GM03348 (cell line): ENCODE results near the gene APBB1IP.

ENCODE experiments used
- DNase-seq: peaks from one replicate; pipeline ENCODE4 v3.0.0; 2012; ENCODE audit warnings: low spot score

APBB1IP gene

DNA sequence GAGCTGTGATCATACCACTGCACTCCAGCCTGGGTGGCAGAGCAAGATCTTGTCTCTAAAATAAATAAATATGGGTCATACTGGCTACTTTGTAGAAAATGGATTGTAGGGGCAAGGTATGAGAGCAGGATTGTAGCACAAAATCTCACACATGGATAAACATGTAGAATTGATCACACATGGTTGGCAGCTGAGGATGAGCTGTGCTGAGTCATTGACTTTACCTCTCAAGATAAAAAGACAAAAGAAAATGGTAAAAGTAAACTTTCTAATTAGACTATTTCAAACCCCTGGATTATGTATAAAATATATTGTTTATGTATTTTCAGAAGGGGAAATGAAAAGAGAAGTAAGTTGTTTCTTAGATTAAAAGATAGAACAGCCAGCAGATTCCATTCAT lies 69.3 kb downstream of the APBB1IP start:
- DNase-seq = no peak

- DNase-seq = peak; percentile 14
Measured at GRCh38 chr10:26508016-26508415, 69.9 kb downstream of the APBB1IP start.

DNA sequence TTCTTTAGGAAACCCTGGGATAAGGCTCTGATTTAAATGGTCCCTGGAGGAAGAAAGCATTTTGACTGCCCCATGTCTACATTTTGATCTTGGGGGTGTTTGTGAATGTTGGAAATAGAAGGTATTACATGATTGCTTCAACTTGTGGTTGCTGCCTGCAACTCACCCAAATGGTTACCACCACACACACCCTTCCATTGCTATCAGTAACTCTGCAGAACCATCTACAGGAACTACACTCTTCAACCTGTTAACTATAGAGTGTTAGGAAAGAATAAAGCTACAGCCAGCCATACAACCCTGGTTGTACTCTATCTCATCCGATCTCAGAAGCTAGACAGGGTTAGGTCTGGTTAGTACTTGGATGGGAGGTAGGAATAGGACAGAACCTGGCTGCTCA lies 71.2 kb downstream of the APBB1IP start:
- no peak for DNase-seq

DNA sequence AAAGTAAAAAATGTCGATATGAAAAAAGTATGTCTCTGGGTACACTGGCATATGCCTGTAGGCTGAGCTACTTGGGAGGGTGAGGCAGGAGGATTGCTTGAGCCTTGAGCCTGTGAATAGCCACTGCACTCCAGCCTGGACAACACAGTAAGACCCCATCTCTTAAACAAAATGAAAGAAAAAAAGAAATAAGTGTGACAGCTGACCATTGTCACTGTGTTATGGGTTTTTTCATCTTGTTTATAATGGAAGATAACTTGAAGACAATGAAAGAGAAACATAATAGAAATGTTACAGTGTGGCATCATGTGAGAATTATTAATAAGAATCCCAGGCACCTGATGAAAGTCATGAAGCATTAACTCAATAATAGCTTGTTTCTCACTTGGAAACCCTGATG lies 75.0 kb downstream of the APBB1IP start:
- DNase-seq = no peak

DNA sequence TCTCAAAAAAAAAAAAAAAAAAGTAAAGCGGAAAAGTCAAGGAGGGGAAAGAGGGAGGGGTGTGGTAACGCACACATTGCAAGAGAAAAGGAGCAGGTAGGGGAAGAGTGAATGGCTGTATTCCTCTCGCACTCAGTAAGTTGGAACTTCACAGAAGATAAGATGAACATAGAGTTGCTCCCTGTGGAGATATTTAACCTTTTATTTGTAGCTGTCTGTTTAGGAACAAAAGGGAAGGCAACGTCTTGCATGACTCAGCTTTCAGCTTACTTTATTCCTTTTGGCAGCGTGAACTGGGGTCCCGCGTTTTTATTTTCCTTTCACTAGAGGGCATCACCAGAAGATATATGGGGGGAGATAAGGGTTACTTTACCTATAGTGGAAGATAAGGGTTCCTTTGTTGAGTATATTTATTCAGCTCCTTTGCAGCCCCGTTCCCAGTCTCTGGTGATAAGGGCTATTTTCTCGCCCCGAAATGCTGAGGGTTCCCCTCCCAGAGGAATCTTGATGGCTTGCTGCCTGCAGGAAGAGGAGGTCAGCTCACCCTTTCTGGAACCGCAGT lies 78.5 kb downstream of the APBB1IP start:
- no peak for DNase-seq

GRCh38 chr10:26517141-26517867 lies 79.2 kb downstream of the APBB1IP start:
- DNase-seq = no peak

DNA sequence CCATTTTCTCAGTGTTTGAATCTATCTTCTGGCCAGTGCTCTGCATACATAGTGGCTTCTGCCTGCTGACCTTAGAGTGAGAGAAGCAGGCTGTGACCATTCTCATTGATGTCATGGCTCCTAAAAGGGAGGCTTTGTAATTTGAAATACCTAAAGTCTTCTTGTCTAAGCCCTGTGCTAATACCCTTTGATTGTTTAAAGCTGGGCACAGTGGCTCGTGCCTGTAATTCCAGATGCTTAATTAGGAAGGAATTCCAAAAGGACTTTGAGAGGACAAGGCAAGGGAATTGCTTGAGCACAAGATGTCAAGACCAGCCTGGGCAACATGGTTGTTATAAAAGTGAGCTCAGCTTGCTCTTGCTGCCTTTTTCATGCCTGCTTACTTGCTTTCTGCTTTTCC lies 81.7 kb downstream of the APBB1IP start:
- DNase-seq = no peak

- no peak for DNase-seq
Measured at GRCh38 chr10:26520575-26520974, 82.4 kb downstream of the APBB1IP start.

GRCh38 chr10:26524161-26524896 lies 86.2 kb downstream of the APBB1IP start:
- no peak for DNase-seq

GRCh38 chr10:26525586-26525985 lies 87.4 kb downstream of the APBB1IP start:
- DNase-seq = no peak

DNA sequence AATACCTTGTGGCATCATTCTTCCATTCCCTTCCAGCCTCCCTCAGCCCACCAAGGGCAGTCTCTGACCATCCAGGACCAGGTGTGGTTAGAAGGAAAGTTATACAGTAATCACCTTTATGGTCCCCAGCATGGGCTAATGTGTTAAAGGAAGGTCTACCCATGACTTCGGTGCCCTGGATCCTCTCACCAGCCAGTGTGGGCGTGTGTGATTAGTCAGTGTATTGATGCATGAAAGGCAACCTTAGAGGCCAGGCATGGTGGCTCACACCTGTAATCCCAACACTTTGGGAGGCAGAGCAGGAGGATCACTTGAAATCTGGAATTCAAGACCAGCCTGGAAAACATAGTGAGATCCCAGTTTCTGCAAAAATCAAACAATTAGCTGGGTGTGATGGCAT lies 88.9 kb downstream of the APBB1IP start:
- DNase-seq = no peak

DNA sequence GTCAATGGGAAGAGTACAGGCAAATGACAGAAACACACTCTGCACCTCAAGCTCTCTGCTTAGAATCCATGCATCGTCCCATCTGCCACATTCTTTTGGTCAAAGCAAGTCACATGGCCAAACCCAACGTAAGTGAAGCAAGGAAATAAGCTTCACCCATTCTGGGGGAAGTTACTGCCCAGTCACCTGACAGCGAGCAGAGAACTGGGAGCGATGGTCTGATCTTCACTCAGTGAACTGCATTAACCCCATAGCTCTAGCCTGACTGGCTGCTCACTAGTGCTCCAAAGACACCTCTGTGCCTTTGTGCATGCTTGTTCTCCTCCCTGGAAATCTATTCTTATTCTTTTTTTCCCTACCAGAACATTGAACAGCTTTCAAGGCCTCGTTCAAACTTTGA lies 89.9 kb downstream of the APBB1IP start:
- DNase-seq = no peak

DNA sequence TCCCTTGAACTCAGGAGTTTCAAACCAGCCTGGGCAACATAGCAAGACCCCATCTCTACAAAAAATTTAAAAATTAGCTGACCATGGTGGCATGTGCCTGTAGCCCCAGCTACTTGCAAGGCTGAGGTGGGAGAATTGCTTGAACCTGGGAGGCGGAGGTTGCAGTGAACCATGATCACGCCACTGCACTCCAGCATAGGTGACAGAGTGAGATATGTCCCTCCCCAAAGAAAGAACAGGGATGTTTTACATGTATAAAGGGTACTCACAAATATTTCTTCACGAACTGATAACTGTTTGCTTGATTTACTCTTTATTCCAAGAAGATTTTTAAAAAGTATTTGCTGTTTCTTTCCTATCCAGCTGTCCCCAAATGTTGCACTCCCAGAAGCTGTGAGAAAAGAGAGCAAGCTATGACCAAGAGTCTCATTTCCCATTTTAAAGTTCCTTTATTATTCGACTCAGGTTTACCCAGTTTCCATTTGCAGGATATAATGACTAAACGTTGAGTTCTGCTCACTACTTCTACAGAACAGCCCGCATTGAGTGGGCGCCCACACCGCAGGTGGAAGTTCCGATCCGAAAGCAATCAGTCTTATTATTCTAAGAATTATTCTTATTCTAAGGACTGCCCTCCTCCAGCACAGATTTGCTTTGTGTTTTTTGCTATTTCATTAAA lies 90.7 kb downstream of the APBB1IP start:
- no peak for DNase-seq

DNA sequence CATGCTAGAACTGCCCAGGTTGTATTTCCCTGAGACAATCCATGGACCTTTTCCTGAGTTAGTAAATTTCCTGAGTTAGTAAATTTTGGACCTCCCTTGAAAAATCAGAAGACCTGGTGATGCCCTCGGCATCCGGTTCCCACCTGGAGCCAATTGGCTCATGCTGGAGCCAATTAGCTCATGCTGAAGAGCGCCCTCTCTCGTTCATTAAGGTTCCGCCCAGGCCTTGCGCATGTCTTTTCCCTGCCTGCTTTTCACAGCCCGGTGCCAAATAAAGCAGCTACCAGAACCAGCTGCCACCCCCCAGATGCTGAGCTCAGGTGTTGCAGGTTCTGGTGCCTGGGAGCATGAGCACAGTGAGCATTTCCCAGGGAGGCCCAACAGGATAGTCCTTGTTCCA lies 96.2 kb downstream of the APBB1IP start:
- DNase-seq = no peak

DNA sequence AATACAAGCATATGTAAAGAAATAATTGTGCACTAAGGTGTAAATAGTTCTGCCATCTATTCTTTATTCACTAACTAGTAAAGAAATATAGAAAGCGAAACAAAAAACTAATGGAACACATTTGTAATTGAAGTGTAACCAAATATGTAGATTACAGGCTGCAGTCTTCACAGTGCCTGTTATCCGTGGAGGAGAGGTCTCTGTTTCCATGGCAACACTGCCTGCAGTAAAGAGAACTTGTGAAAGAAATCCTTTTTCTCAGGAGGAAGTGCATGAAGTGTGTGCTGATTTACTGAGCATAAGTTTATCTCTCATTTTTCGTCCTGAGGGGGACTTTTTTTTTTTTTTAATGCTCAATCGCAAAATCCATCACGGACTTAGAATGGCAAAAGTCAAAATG lies 102.5 kb downstream of the APBB1IP start:
- no peak for DNase-seq

DNA sequence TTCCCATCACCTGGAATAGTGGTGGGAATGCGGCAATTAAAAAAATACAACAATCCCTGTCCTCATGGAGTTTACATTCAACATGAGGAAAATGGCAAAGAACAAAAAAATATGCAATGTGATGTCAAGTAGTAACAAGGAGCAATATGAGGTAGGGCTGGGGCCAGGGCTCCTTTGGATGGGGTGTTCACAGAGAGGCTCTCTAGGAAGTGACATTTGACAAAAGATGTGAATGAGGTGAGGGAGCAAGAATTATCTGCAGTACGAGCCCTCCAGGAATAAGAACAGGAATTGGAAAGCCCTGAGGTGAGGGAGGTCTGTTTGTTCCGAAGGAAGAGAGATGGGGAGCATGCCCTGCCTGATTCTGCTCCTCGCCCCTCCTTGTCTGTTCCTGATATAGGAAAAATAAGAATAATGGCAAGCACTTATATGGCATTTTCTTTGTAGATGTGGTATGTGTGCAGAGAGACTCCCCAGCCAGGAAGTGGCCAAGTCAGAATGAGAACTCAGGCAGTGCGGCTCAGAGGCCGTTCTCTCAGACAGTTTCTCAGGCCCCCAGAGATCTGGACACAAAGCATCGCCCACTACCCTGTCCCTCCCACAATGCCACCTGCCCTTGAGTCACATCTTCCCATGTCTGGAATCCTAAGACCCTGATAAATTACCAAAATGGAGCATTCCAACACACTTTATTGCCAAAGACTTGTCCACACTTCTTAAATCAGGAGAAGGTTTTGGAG lies 105.6 kb downstream of the APBB1IP start:
- no peak for DNase-seq

GRCh38 chr10:26544932-26545331 lies 106.8 kb downstream of the APBB1IP start:
- peak; percentile 27 for DNase-seq

DNA sequence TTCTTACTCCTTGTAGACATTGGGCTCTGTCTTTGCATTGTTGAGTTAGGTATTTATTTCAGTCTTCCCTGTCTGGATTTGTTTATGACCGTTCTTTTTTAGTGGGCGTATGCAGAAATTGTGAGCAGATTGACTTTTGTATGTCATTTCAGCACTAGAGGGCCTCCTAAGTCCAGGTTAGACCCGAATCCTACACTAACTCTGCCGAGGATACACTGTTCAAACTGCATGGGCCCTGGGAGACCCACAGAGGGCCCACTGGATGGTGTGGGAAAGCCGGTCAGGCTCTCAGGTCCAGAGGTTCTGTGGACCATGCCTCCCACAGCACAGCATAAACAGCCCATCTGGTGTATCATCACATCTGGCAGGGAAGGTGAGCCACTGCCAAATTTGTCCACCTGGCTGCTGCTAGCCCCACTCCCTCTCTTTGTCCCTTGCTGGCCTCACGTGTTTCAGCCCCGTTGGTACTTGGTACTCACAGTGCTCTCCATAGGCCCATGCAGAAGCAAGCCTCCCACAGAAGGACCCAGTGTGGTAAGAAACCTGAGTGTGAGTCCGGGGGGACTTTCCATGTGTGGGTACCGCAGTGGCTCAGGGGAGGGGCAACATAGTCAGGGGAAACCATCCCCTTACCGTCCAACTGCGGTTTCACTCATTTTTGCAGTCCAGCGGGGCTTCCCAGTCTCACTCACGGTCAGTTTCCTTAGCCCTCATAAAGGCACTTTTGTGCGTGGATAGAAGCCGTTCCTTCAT lies 112.8 kb downstream of the APBB1IP start:
- no peak for DNase-seq

GRCh38 chr10:26554246-26554645 lies 116.1 kb downstream of the APBB1IP start:
- DNase-seq = no peak

DNA sequence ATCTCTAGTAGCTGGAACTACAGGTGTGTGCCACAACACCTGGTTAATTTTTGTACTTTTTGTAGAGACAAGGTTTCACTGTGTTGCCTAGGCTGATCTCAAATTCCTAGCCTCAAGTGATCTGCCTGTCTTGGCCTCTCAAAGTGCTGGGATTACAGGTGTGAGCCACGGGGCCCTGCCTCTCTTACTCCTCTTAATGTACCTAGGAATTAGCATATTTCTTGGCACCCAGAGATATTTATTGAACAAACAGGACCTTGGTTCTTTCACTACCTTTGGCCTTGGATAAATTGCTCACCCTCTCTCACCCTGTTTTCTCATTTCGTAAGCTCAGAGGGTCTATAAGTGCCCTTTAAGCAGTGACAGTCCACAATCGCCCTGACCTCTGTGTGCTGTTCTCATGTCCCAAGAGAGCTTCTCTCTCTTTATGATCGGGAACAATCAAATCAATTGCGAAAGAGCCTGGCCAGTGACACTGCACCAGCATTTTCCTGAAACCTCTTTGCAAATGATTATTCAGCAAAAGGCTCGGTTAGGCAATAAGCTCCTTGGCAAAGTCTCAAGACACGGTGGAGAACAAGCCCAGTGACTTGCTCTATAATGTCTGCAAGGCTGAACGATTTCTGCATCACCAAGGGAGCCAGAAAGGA lies 117.7 kb downstream of the APBB1IP start:
- peak; percentile 56 for DNase-seq
